Breast epithelium (tissue), 4 donors: ENCODE results near the gene SERINC2. TPM values are rescaled to one million over a fixed set of nuclear protein-coding genes. Genes with fewer than 3 reads are reported as not detected.
"Not testable (repeated sequence)": the region's sequence is repeated elsewhere in the genome, so short reads cannot be mapped to it uniquely, and the experiment has no call there.

Experiments used
- DNase-seq, 2 donors: peaks; one replicate each; pipeline ENCODE4 v3.0.0-alpha.2; 2019; ENCODE audit warnings: low spot score in 2 of 2
- H3K27ac ChIP-seq, 2 donors: fragments of 200-600 bp; sonication (generic) in 1 of 2; one replicate each; pipeline ENCODE4 v1.5.1; 2016 to 2019; ENCODE audit warnings: mild to moderate bottlenecking in 1 of 2
- H3K27me3 ChIP-seq, 2 donors: fragments of 200-600 bp; sonication (generic) in 1 of 2; one replicate each; pipeline versions ENCODE4 v1.5.1 to v1.6.0; 2017 to 2019; ENCODE audit warnings: control low read depth in 1 of 2, mild to moderate bottlenecking in 1 of 2
- H3K36me3 ChIP-seq: fragments of 200-600 bp; one replicate; pipeline ENCODE4 v1.5.1; 2019
- H3K4me1 ChIP-seq, 2 donors: fragments of 200-600 bp; sonication (generic); one replicate each; pipeline ENCODE4 v1.5.1; 2016 to 2019; ENCODE audit warnings: control low read depth in 1 of 2
- H3K4me3 ChIP-seq, 3 donors: fragments of 200-600 bp; sonication (generic); 1 replicate in 2 of 3; 2 replicates in 1 of 3; pipeline ENCODE4 v1.5.1; 2016 to 2019; ENCODE audit warnings: mild to moderate bottlenecking in 3 of 3, moderate library complexity in 2 of 3
- H3K9me3 ChIP-seq, 2 donors: fragments of 200-600 bp; sonication (generic) in 1 of 2; one replicate each; pipeline ENCODE4 v1.5.1; 2016 to 2019; ENCODE audit warnings: control low read depth in 1 of 2
- POLR2A ChIP-seq: fragments of 450-650 bp; IDR thresholded peaks from one replicate; pipeline ENCODE4 v1.6.1; 2016; ENCODE audit warnings: antibody characterized with exemption, mild to moderate bottlenecking, moderate library complexity
- POLR2AphosphoS5 ChIP-seq, 3 donors: sonication (generic); formaldehyde crosslinking; IDR thresholded peaks; one replicate each; pipeline ENCODE4 v1.6.1; 2017; ENCODE audit warnings: antibody characterized with exemption in 3 of 3
- intact Hi-C: fragments of 100-400 bp; cut with DNase I; formaldehyde crosslinking; loops from one replicate; pipeline ENCODE4 v1.15.1; 2023; ENCODE audit warnings: low total_unique reads
- total RNA-seq, 3 donors: library from RNA; depleted of rRNA; stranded (reverse); fragments of >200 nt; gene quantifications; one replicate each; pipeline ENCODE4 v1.1.0, GENCODE V29; 2016
- TF ChIP-seq, protein P1 (sequence below), 3 donors: fragments of 450-650 bp; IDR thresholded peaks; one replicate each; pipeline ENCODE4 v1.5.1; 2016 to 2017; ENCODE audit warnings: antibody characterized with exemption in 3 of 3, mild to moderate bottlenecking in 3 of 3, moderate library complexity in 3 of 3

Gene SERINC2
- total RNA-seq, 3 donors from 2014 or later: 10.4 to 50.6 (median 30.5) TPM

DNA sequence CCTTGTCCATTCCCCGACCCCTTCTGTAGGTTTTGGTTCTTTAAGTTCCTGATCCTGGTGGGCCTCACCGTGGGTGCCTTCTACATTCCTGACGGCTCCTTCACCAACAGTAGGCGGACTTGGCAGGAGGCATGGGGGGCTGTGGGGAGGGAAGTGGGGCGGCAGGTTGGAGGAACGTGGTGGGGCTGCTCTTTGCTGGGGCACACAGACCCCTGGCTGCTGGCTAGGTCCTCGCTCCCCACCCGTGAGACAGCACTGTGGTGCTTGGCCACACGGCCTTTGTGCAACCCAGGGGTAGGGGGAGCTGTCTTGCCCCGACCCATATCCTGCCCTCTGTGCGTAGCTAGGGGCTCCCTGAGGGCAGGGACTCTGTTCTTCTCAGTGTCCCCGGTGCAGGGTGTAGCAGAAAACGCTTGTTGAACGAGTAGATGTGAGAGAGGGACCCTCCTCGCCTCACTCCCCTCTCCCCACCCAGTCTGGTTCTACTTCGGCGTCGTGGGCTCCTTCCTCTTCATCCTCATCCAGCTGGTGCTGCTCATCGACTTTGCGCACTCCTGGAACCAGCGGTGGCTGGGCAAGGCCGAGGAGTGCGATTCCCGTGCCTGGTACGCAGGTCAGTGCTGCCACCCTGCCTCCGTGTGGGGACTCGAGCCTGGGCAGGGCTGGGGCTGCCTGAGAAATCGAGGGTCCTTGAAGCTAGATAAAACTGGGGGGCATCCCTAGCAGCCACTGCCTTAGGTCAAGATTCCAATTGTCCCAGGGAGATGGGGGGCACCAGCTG is 12.5 kb downstream of the SERINC2 start:
- TF ChIP-seq, protein P1, sequence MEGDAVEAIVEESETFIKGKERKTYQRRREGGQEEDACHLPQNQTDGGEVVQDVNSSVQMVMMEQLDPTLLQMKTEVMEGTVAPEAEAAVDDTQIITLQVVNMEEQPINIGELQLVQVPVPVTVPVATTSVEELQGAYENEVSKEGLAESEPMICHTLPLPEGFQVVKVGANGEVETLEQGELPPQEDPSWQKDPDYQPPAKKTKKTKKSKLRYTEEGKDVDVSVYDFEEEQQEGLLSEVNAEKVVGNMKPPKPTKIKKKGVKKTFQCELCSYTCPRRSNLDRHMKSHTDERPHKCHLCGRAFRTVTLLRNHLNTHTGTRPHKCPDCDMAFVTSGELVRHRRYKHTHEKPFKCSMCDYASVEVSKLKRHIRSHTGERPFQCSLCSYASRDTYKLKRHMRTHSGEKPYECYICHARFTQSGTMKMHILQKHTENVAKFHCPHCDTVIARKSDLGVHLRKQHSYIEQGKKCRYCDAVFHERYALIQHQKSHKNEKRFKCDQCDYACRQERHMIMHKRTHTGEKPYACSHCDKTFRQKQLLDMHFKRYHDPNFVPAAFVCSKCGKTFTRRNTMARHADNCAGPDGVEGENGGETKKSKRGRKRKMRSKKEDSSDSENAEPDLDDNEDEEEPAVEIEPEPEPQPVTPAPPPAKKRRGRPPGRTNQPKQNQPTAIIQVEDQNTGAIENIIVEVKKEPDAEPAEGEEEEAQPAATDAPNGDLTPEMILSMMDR (IDR thresholded peaks at IDR 0.05): no peak
- Histone ChIP-seq H3K27me3 (no peaks in the 10 kb centered on the region), H3K27ac (no peak overlapping the region), H3K4me1 (no peaks in the 10 kb centered on the region), H3K36me3 (no peaks in the 10 kb centered on the region), H3K4me3 (no peak overlapping the region), H3K9me3 (no peaks in the 10 kb centered on the region)
- no peak for DNase-seq
- intact Hi-C loops: no loop called here

DNA sequence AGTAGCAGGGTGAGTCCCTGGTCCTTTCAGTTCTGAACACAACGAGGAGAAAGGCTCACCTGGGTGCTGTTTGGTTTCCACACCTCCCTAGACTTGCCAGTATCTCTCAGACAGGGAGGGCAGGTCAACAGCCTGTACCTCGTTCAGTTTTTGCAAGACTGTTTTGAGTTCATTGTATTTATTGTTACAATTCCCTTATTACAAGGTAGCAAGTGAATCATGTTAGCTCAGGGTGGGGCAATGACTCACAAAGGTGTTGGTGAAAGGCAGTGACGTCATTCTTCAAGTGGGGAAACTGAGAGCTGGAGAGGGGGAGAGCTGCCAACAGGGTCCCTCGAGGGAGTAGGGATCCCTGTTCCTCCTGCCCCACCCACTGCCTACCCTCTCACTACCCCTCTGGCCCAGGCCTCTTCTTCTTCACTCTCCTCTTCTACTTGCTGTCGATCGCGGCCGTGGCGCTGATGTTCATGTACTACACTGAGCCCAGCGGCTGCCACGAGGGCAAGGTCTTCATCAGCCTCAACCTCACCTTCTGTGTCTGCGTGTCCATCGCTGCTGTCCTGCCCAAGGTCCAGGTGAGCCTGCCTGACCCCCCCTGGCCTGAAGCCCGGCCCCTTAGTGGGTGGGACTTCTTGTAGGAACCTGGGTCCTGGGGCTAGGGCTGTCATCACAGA is 13.4 kb downstream of the SERINC2 start:
- H3K9me3 ChIP-seq: no peaks in the 10 kb centered on the region
- no peak overlapping the region for H3K4me3 ChIP-seq
- H3K27me3 ChIP-seq: no peaks in the 10 kb centered on the region
- no peak for TF ChIP-seq POLR2A
- TF ChIP-seq POLR2AphosphoS5 (IDR thresholded peaks at IDR 0.05): no peak
- TF ChIP-seq, protein P1 (IDR thresholded peaks at IDR 0.05): no peak
- no peaks in the 10 kb centered on the region for H3K4me1 ChIP-seq
- intact Hi-C loops: no loop called here
- no peak for DNase-seq
- no peaks in the 10 kb centered on the region for H3K36me3 ChIP-seq
- no peak overlapping the region for H3K27ac ChIP-seq

DNA sequence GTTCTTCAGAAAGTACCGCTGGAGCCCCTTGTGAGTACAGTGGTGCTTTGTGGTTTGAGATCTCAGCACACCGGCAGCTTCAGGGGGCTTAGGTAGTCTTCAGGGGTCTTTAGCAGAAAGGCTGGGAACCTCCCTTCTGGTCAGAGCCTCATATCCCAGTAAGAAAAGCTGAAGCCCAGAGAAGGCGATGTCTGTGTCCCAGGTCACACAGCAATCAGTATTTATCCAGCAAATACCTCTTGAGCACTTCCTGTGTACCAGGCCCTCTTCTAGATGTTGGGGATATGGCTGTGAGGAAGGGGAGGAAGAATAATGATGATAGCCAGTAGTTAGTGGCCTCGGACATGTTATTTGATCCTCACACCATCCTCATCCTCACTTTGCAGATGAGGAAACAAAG is 14.3 kb downstream of the SERINC2 start:
- no peak for DNase-seq
- H3K9me3 ChIP-seq: no peaks in the 10 kb centered on the region
- H3K27me3 ChIP-seq: no peaks in the 10 kb centered on the region
- intact Hi-C loops: no loop called here
- H3K27ac ChIP-seq: no peak overlapping the region
- TF ChIP-seq, protein P1 (IDR thresholded peaks at IDR 0.05): no peak
- no peak for TF ChIP-seq POLR2A
- TF ChIP-seq POLR2AphosphoS5 (IDR thresholded peaks at IDR 0.05): no peak
- H3K4me3 ChIP-seq: no peak overlapping the region
- no peaks in the 10 kb centered on the region for H3K36me3 ChIP-seq
- H3K4me1 ChIP-seq: no peaks in the 10 kb centered on the region

DNA sequence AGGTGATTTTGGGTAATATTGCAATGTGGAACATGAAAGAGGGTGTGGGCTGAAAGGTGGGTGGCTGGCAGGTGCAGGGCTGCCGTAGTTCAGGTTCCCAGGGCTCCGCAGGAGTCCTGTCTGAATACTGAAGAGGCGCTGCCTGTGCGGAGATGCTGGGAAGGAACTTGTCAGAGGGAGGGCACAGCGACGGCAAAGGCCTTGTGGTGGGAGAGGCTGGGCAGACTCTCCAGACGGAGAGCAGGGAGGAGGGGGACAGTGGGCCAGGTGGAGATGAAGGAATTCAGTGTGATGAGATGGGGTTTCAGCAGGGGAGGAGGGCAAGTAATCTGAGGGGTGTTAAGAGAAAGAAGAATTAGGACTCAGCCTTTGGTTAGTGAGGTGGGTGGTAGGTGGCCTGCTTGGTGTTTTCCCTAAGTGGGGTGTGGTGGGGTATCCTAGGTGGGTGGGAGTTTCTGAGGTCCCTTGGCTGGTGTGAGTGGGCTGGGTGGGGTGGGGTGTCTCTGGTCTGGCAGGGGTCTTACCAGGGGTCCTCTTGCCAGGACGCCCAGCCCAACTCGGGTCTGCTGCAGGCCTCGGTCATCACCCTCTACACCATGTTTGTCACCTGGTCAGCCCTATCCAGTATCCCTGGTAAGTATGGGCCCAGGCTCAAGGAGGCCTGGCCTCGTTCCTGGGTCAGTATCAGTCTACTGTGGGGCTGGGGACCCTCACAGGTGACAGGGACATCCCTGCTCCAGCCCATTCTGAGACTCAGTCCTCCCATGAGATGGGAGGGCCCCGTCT is 15.6 kb downstream of the SERINC2 start:
- no peaks in the 10 kb centered on the region for H3K4me1 ChIP-seq
- H3K9me3 ChIP-seq: no peaks in the 10 kb centered on the region
- H3K27me3 ChIP-seq: no peaks in the 10 kb centered on the region
- no peak overlapping the region for H3K27ac ChIP-seq
- no peak overlapping the region for H3K4me3 ChIP-seq
- TF ChIP-seq, protein P1 (IDR thresholded peaks at IDR 0.05): no peak
- no peak for TF ChIP-seq POLR2AphosphoS5 (IDR thresholded peaks at IDR 0.05)
- no peak for TF ChIP-seq POLR2A
- H3K36me3 ChIP-seq: no peaks in the 10 kb centered on the region
- intact Hi-C loops: no loop called here
- no peak for DNase-seq

DNA sequence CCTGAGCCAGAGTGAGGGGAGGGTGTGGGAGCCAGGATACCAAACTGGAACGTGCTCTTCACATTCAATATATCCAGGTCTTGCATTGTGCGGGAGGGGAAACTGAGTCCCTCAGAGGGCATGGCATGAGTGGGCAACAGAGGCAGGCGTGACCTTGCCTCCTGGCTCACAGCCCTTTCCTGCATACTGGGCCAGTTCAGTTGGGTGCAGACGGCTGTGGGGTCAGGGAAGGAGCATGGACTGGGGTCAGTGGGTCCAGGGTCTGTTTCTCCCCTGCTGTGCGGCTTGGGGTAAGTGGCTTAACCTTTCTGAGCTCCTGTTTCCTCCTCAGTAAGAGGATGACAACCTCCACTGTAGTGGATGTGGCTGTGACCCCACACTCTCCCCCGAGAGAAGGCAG is 16.6 kb downstream of the SERINC2 start:
- H3K27me3 ChIP-seq: no peaks in the 10 kb centered on the region
- no peak for TF ChIP-seq POLR2A
- TF ChIP-seq, protein P1 (IDR thresholded peaks at IDR 0.05): no peak
- no peak for TF ChIP-seq POLR2AphosphoS5 (IDR thresholded peaks at IDR 0.05)
- no peaks in the 10 kb centered on the region for H3K9me3 ChIP-seq
- no peaks in the 10 kb centered on the region for H3K36me3 ChIP-seq
- no peak overlapping the region for H3K27ac ChIP-seq
- intact Hi-C loops: no loop called here
- no peak overlapping the region for H3K4me3 ChIP-seq
- no peaks in the 10 kb centered on the region for H3K4me1 ChIP-seq
- peak in 1 of 2 donors; percentile 20 for DNase-seq

DNA sequence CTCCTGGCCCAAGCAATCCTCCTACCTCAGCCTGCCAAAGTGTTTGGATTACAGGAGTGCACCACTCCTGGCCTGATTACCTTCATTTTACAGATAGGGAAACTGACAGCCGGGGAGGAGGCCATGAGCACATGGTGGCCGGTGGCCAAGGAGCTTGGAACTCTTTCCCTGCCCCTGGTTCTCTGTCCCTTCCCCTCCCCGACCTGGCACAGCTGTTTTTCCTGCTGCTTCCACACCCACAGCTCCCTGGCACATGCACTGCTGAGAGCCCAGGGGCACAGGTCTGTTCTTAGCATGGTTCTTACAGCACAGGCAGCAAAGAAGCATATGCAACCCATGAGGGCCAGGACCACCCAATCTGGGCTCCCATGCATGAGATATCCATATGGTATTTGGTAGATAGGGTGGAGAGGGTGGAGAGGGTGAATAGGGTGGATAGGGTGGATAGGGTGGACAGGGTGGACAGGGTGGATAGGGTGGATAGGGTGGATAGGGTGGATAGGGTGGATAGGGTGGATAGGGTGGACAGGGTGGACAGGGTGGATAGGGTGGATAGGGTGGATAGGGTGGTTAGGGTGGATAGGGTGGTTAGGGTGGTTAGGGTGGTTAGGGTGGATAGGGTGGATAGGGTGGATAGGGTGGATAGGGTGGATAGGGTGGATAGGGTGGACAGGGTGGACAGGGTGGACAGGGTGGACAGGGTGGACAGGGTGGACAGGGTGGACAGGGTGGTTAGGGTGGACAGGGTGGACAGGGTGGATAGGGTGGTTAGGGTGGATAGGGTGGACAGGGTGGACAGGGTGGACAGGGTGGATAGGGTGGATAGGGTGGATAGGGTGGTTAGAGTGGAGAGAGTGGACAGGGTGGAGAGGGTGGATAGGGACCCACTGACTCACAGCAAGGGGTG is 18.6 kb downstream of the SERINC2 start:
- H3K36me3 ChIP-seq, H3K27ac ChIP-seq, H3K9me3 ChIP-seq, H3K27me3 ChIP-seq, H3K4me1 ChIP-seq, H3K4me3 ChIP-seq, intact Hi-C loops: not testable (repeated sequence)
- DNase-seq: peak in 1 of 2 donors; percentile 51
